Transverse colon (tissue), 4 donors: Measurements from ENCODE around the gene RHOC. TPM values are rescaled to one million over a fixed set of nuclear protein-coding genes. Genes with fewer than 3 reads are reported as not detected.

Experiments
- DNase-seq: peaks from one replicate; pipeline ENCODE4 v3.0.0-alpha.2; 2019
- H3K27ac ChIP-seq, 4 donors: fragments of 200-600 bp; sonication (generic); 2 replicates each; pipeline ENCODE4 v1.5.1; 2016 to 2018; ENCODE audit warnings: inconsistent platforms in 4 of 4
- H3K27me3 ChIP-seq: fragments of 200-600 bp; sonication (generic); 2 replicates; pipeline ENCODE4 v1.5.1; 2017; ENCODE audit warnings: inconsistent platforms
- H3K36me3 ChIP-seq, 4 donors: fragments of 200-600 bp; sonication (generic); 2 replicates each; pipeline ENCODE4 v1.5.1; 2017 to 2019; ENCODE audit warnings: inconsistent platforms in 4 of 4
- H3K4me1 ChIP-seq, 4 donors: fragments of 200-600 bp; sonication (generic); 2 replicates each; pipeline ENCODE4 v1.5.1; 2017 to 2020; ENCODE audit warnings: inconsistent platforms in 4 of 4
- H3K4me3 ChIP-seq, 4 donors: fragments of 200-600 bp; sonication (generic); 1 replicate in 1 of 4; 2 replicates in 3 of 4; pipeline versions ENCODE4 v1.5.1 to v1.6.1; 2017 to 2019; ENCODE audit warnings: inconsistent platforms in 4 of 4
- H3K9me3 ChIP-seq, 2 donors: fragments of 200-600 bp; sonication (generic); 2 replicates each; pipeline ENCODE4 v1.5.1; 2017 to 2019; ENCODE audit warnings: inconsistent platforms in 2 of 2
- CTCF ChIP-seq, 5 experiments: fragments of 200-600 bp in 3 of 5; fragments of 450-650 bp in 2 of 5; sonication (generic) in 3 of 5; IDR thresholded peaks; 1 replicate in 2 of 5; 2 replicates in 3 of 5; pipeline ENCODE4 v1.5.1; 2016 to 2017; ENCODE audit warnings: antibody characterized with exemption in 5 of 5, inconsistent platforms in 3 of 5, mild to moderate bottlenecking in 2 of 5, moderate library complexity in 1 of 5
- EP300 ChIP-seq: sonication (generic); formaldehyde crosslinking; IDR thresholded peaks from one replicate; pipeline ENCODE4 v1.6.1; 2017; ENCODE audit warnings: antibody characterized with exemption, low read depth
- POLR2A ChIP-seq: fragments of 450-650 bp; IDR thresholded peaks from one replicate; pipeline ENCODE4 v1.6.1; 2016; ENCODE audit warnings: antibody characterized with exemption, mild to moderate bottlenecking, moderate library complexity
- POLR2AphosphoS5 ChIP-seq, 3 donors: sonication (generic); formaldehyde crosslinking; IDR thresholded peaks; one replicate each; pipeline ENCODE4 v1.6.1; 2016; ENCODE audit warnings: antibody characterized with exemption in 3 of 3
- whole genome bisulfite sequencing, 2 donors: methylation state at CpG; one replicate each; pipeline ENCODE4 v1.1.5; 2018; ENCODE audit warnings: low coverage in 1 of 2; 5-methylcytosine and 5-hydroxymethylcytosine counted together
- in situ Hi-C, 4 donors: fragments of 200-750 bp; cut with MboI; loops; one replicate each; pipeline versions ENCODE4 v1.15.0 to v1.15.1; 2017; ENCODE audit warnings: low sequenced_read_pairs in 3 of 4, low pct_ligation_motif_present in 1 of 4, low pct_unique_long_range_greater_than_20kb in 1 of 4
- intact Hi-C: fragments of 100-400 bp; cut with DNase I; formaldehyde crosslinking; loops from one replicate; pipeline ENCODE4 v1.15.1; 2023; ENCODE audit warnings: low total_unique reads
- total RNA-seq, 4 donors: library from RNA; depleted of rRNA; stranded (reverse); fragments of >200 nt; gene quantifications; one replicate each; pipeline ENCODE4 v1.1.0, GENCODE V29; 2016

RHOC gene
- total RNA-seq, 4 donors from 2014 or later, result 438 to 737 (median 617) TPM

GRCh38 chr1:112693821-112694220 is 13.1 kb downstream of the RHOC start:
- no peaks in the 10 kb centered on the region for H3K9me3 ChIP-seq
- no peak overlapping the region for H3K4me3 ChIP-seq
- WGBS, 2 donors, result 80% methylated on average over 6 of the region's 6 CpGs; no CpG with 5 or more reads in 1 of the 2 donors
- peaks cover 7 to 9% (median 9%) of the 10 kb centered on the region in 4 donors for H3K4me1 ChIP-seq
- intact Hi-C loops, result no loop called here
- no peak overlapping the region for H3K27ac ChIP-seq
- in situ Hi-C loops, result no loop called here
- TF ChIP-seq POLR2AphosphoS5 (IDR thresholded peaks at IDR 0.05), result no peak
- no peak for TF ChIP-seq CTCF (IDR thresholded peaks at IDR 0.05)
- no peak for TF ChIP-seq POLR2A
- no peak for TF ChIP-seq EP300
- DNase-seq, result no peak
- no peaks in the 10 kb centered on the region for H3K27me3 ChIP-seq
- H3K36me3 ChIP-seq, result peaks cover 0 to 35% (median 10%) of the 10 kb centered on the region in 4 donors

GRCh38 chr1:112692681-112693080 is 14.2 kb downstream of the RHOC start:
- Histone ChIP-seq H3K4me1 (no peaks in the 10 kb centered on the region), H3K36me3 (peaks cover 0 to 35% (median 10%) of the 10 kb centered on the region in 4 donors), H3K4me3 (no peak overlapping the region), H3K9me3 (no peaks in the 10 kb centered on the region), H3K27me3 (no peaks in the 10 kb centered on the region), H3K27ac (no peak overlapping the region)
- intact Hi-C loops (no loop called here), in situ Hi-C loops (no loop called here)
- DNase-seq, result no peak
- TF ChIP-seq EP300, result no peak
- TF ChIP-seq POLR2AphosphoS5 (IDR thresholded peaks at IDR 0.05), result no peak
- no peak for TF ChIP-seq CTCF (IDR thresholded peaks at IDR 0.05)
- no peak for TF ChIP-seq POLR2A
- WGBS, 2 donors, result 96% methylated on average over 5 of the region's 5 CpGs; no CpG with 5 or more reads in 1 of the 2 donors

- Histone ChIP-seq H3K9me3 (no peaks in the 10 kb centered on the region), H3K27me3 (no peaks in the 10 kb centered on the region), H3K4me3 (no peak overlapping the region), H3K4me1 (no peaks in the 10 kb centered on the region), H3K36me3 (peaks cover 0 to 27% (median 10%) of the 10 kb centered on the region in 4 donors), H3K27ac (no peak overlapping the region)
- TF ChIP-seq CTCF (IDR thresholded peaks at IDR 0.05), result no peak
- no peak for DNase-seq
- intact Hi-C loops (no loop called here), in situ Hi-C loops (no loop called here)
- WGBS, 2 donors, result 99% methylated on average over 9 of the region's 11 CpGs; no CpG with 5 or more reads in 1 of the 2 donors
Measured at GRCh38 chr1:112689842-112690237, 17.1 kb downstream of the RHOC start.

- DNase-seq, result no peak
- in situ Hi-C loops (no loop called here), intact Hi-C loops (no loop called here)
- H3K27ac ChIP-seq, result no peak overlapping the region
- TF ChIP-seq EP300 (no peak), CTCF (IDR thresholded peaks at IDR 0.05) (no peak), POLR2AphosphoS5 (IDR thresholded peaks at IDR 0.05) (no peak)
- no peak overlapping the region for H3K4me3 ChIP-seq
- no peaks in the 10 kb centered on the region for H3K4me1 ChIP-seq
- WGBS, 2 donors, result 95% methylated on average over 9 of the region's 9 CpGs; no CpG with 5 or more reads in 1 of the 2 donors
- peaks cover 0 to 24% (median 10%) of the 10 kb centered on the region in 4 donors for H3K36me3 ChIP-seq
- H3K9me3 ChIP-seq, result no peaks in the 10 kb centered on the region
- H3K27me3 ChIP-seq, result no peaks in the 10 kb centered on the region
Measured at GRCh38 chr1:112689196-112689841, 17.6 kb downstream of the RHOC start.
